ENCODE data around the gene GJB1.
A peak's percentile ranks its signal among the peaks of the same experiment; 100 is the strongest.
"Not testable (repeated sequence)": the region's sequence is repeated elsewhere in the genome, so short reads cannot be mapped to it uniquely, and the experiment has no call there.

GJB1 gene

GRCh38 chrX:71222929-71223328 is at the start of gene GJB1:
Gene GJB1 (plus strand): TSS chrX:71223224. CDS start chrX:71223708, 484 bp downstream.
- DNase-seq (ENCODE audit: low spot score), result peak; percentile 83

GRCh38 chrX:71173440-71173839 is 49.6 kb upstream of the GJB1 start:
- no peak for DNase-seq (ENCODE audit: low spot score)

- DNase-seq (ENCODE audit: low spot score), result no peak
These were observed 48.2 kb upstream of the GJB1 start for GRCh38 chrX:71174795-71175194.

- DNase-seq (ENCODE audit: low spot score), result no peak
These were observed 47.5 kb upstream of the GJB1 start for GRCh38 chrX:71175531-71175930.

- DNase-seq (ENCODE audit: low spot score), result no peak
These were observed 45.7 kb upstream of the GJB1 start for GRCh38 chrX:71177327-71177726.

GRCh38 chrX:71178908-71179307 is 44.1 kb upstream of the GJB1 start:
- DNase-seq (ENCODE audit: low spot score), result peak; percentile 66

- DNase-seq (ENCODE audit: low spot score), result not testable (repeated sequence)
These were observed 42.3 kb upstream of the GJB1 start for GRCh38 chrX:71180579-71181265.

- peak; percentile 17 for DNase-seq (ENCODE audit: low spot score)
These were observed 41.5 kb upstream of the GJB1 start for GRCh38 chrX:71181558-71181909.

GRCh38 chrX:71181910-71182799 is 40.9 kb upstream of the GJB1 start:
- peak; percentile 93 for DNase-seq (ENCODE audit: low spot score)

GRCh38 chrX:71182871-71183270 is 40.2 kb upstream of the GJB1 start:
- no peak for DNase-seq (ENCODE audit: low spot score)

- no peak for DNase-seq (ENCODE audit: low spot score)
These were observed 39.7 kb upstream of the GJB1 start for GRCh38 chrX:71183341-71183740.

GRCh38 chrX:71184092-71184491 is 38.9 kb upstream of the GJB1 start:
- no peak for DNase-seq (ENCODE audit: low spot score)

GRCh38 chrX:71184803-71185495 is 38.1 kb upstream of the GJB1 start:
- no peak for DNase-seq (ENCODE audit: low spot score)

- no peak for DNase-seq (ENCODE audit: low spot score)
These were observed 31.8 kb upstream of the GJB1 start for GRCh38 chrX:71191248-71191647.

GRCh38 chrX:71195964-71196649 is 26.9 kb upstream of the GJB1 start:
- no peak for DNase-seq (ENCODE audit: low spot score)

GRCh38 chrX:71198066-71198465 is 25.0 kb upstream of the GJB1 start:
- peak; percentile 18 for DNase-seq (ENCODE audit: low spot score)

GRCh38 chrX:71199252-71200008 is 23.6 kb upstream of the GJB1 start:
- no peak for DNase-seq (ENCODE audit: low spot score)

- no peak for DNase-seq (ENCODE audit: low spot score)
These were observed 12.2 kb upstream of the GJB1 start for GRCh38 chrX:71210816-71211215.

GRCh38 chrX:71212536-71212935 is 10.5 kb upstream of the GJB1 start:
- no peak for DNase-seq (ENCODE audit: low spot score)

- no peak for DNase-seq (ENCODE audit: low spot score)
These were observed 8.9 kb upstream of the GJB1 start for GRCh38 chrX:71214152-71214551.

GRCh38 chrX:71214604-71215337 is 8.3 kb upstream of the GJB1 start:
- DNase-seq (ENCODE audit: low spot score), result no peak
